GM13976 (cell line): ENCODE results near the gene CFAP73.

Source experiments
- DNase-seq: peaks from one replicate; pipeline ENCODE4 v3.0.0; 2012; ENCODE audit warnings: low spot score
- in situ Hi-C: fragments of 300-500 bp; cut with MboI; formaldehyde crosslinking; loops from one replicate; pipeline ENCODE4 v1.12.0; 2022; ENCODE audit warnings: low sequenced_read_pairs, mixed read lengths, inconsistent platforms; ENCODE audit not compliant: unreplicated experiment
- TF ChIP-seq, protein P1 (sequence below): IDR thresholded peaks from 2 replicates; pipeline ENCODE4 v1.5.1; 2012; ENCODE audit warnings: borderline replicate concordance, mild to moderate bottlenecking; ENCODE audit not compliant: insufficient read depth; ENCODE audit errors: extremely low read depth, missing control alignments, control extremely low read depth

Gene CFAP73

DNA sequence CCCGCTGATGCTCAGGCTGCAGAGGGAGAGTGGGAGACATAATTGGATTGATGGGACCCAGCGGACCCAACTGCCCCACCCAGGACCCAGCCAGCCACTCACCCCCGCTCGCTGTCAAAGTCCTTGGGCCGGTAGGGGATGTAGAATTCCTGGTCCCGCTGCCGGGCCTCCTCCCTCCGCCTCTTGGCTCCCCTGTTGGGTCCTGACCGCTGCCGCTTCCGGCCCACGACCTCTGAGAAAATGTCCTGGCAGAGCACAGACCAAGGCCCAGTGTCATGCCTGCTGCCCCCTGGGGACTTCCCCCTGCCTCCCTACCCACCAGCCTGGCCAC lies 13.5 kb downstream of the CFAP73 start:
- in situ Hi-C loops, result no loop called here
- TF ChIP-seq, protein P1, sequence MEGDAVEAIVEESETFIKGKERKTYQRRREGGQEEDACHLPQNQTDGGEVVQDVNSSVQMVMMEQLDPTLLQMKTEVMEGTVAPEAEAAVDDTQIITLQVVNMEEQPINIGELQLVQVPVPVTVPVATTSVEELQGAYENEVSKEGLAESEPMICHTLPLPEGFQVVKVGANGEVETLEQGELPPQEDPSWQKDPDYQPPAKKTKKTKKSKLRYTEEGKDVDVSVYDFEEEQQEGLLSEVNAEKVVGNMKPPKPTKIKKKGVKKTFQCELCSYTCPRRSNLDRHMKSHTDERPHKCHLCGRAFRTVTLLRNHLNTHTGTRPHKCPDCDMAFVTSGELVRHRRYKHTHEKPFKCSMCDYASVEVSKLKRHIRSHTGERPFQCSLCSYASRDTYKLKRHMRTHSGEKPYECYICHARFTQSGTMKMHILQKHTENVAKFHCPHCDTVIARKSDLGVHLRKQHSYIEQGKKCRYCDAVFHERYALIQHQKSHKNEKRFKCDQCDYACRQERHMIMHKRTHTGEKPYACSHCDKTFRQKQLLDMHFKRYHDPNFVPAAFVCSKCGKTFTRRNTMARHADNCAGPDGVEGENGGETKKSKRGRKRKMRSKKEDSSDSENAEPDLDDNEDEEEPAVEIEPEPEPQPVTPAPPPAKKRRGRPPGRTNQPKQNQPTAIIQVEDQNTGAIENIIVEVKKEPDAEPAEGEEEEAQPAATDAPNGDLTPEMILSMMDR, result no peak
- no peak for DNase-seq

DNA sequence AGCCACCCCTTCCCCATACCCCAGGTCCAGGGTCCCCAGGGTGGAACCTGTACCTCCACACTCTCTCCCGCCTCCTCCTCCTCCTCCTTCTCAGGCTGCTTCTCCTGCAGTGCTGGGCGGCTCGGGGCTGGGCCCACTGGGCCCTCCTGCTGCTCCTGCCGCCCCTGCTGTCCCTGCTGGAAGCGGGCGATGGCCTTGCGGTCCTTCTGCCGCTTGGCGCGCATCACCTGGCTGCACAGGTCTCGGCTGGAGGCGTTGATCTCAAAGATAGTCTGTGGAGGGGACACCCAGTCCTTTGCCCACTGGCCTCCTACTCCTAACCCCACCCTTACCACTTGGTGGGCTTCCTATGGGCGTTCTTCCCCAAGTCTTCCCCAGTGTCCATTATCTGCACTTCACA lies 14.5 kb downstream of the CFAP73 start:
- no peak for DNase-seq
- in situ Hi-C loops, result no loop called here
- TF ChIP-seq, protein P1, result no peak

DNA sequence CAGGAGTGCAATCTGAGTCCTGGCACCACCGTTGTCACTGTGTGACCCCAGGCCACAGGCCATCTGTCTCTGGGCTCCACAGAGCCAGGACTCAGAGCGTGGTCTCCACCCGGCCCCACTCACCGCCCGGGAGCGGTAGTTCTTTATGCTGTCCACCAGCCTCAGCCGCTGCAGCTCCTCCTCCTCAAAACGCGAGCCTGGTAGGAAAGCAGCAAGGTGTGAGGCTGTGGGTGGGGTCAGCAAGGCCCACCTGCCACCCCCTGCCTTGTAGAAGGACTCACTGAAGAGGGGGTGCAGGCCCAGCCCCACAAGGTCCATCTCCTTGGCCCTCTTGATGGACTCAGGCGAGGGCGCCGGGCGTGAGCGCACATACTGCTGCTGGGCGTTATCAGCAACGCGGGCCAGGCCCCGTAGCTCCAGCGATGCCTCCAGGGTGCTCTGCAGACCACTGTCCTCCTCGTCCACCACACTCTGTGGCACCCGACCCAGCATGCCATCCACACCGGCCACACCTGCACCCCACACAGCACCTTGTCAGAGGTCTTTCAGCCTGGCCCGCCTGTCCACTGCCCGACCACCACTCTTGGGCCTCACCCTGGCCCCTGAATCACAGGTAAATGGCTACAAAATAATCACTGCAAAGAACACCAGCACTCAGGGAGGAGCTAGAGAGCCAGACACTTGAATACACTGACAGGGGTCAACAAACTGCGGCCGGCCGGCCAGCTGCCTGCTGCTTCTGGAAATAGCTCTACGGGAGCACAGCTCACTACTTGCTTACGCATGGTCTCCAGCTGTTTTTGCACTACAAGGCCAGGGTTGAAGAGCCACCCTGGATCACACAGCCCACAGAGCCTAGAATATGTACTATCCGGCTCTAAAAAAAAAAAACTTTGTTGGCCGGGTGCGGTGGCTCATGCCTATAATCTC lies 16.3 kb downstream of the CFAP73 start:
- no peak for DNase-seq
- in situ Hi-C loops, result no loop called here
- TF ChIP-seq, protein P1, result no peak

DNA sequence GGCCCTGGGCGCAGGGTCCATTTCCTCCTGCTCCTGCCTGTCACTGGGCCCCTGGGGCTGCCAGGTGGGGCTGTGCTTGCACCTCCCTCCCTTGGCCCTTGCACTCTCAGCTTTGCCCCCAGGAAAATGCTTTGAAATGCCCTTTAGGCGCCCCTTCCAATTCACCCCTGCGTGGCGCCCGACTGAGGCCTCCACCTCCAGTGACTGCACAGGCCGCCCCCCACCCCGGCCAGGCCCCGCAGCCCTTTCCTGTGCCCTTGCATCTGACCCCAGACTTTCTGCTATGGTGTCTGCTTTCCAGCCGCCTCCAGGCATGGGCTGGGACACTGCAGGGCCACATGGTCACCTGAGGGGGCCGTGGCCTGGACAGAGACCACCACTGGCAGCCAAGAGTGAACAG lies 18.3 kb downstream of the CFAP73 start:
- TF ChIP-seq, protein P1, result no peak
- in situ Hi-C loops, result no loop called here
- DNase-seq, result no peak

DNA sequence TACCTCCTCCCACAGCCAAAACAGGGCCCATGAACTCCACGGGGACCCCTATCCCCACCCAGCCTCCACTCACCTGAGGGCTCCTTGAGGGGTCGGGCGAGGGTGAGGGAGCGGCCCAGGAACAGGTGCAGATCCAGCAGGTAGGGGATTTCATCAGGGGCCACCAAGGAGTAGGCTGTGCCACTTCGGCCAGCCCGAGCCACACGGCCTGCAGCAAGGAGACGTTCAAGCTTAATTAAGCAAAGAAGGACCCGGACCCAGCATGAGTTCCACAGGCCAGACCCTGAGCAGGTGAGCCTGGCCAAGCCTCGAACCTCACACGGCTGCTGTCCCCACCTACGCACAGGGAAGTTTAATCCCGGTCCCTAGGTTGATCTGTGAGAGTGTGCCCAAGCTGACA lies 20.2 kb downstream of the CFAP73 start:
- no peak for DNase-seq
- TF ChIP-seq, protein P1, result no peak
- in situ Hi-C loops, result loop anchor here (10.0 kb wide), 1 partner anchor 115 kb away; the partner anchor contains the start of gene DTX1

DNA sequence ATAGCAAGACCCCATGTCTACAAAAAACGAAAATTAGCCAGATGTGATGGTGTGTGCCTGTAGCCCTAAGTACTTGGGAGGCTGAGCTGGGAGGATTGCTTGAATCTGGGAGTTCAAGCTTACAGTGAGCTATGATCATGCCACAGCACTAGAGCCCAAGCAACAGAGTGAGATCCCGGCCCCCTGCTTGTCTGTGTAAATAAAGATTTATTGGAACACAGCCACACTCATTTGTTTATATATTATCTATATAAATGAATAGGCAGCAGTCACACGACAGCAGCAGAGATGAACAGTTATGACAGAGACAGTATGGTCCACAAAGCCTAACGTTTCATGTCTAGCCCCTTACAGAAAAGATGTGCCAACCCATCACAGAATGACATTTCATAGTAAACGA lies 20.9 kb downstream of the CFAP73 start:
- no peak for DNase-seq
- in situ Hi-C loops, result loop anchor here (10.0 kb wide), 1 partner anchor 116 kb away; the partner anchor contains the start of gene DTX1
- TF ChIP-seq, protein P1, result no peak

DNA sequence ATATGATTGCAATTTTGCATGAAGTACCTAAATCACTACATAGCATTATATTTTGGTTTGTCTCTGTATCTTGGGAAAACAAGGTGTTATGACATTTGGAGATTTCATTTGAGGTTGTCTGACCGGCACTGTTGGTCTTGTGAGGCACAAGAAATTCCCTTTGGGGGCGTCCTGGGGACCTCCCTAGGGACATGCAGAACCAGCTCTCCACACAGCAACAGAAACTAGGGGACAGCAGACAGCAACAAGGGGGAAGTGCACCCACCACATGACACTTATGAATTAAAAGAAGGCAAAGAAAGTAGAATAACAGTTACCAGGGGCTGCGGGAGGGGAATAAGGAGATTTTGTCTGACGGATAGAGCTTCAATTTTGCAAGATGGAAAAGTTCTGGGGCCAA lies 21.4 kb downstream of the CFAP73 start:
- TF ChIP-seq, protein P1, result no peak
- DNase-seq, result no peak
- in situ Hi-C loops, result loop anchor here (10.0 kb wide), 1 partner anchor 116 kb away; the partner anchor contains the start of gene DTX1
